Measurements from ENCODE around the gene PBOV1.

Gene PBOV1

DNA sequence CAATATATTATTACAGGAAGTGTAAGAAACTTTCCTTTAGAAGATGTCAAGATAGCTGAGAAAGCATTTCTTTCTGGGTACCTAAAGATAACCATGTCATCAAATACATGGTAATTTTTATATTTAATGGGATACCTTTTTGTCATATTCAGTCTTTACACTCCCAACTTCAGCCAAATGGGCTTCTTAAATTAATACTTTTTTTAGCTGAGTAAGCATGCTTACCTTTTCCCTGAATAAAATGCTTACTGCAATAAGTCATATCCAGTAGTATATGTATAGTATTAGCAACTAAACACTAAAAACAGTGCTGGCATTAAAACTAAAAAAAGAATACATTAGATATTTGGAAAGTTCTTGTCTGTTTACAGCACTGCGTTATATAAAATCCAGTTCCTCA is 17.4 kb upstream of the PBOV1 start:
- H3K4me2 ChIP-seq (ENCODE audit: low read length), result no peak overlapping the region
- H3K27me3 ChIP-seq (ENCODE audit: control insufficient read depth, insufficient read depth, low read length), result no peaks in the 10 kb centered on the region
- TF ChIP-seq, protein P1, sequence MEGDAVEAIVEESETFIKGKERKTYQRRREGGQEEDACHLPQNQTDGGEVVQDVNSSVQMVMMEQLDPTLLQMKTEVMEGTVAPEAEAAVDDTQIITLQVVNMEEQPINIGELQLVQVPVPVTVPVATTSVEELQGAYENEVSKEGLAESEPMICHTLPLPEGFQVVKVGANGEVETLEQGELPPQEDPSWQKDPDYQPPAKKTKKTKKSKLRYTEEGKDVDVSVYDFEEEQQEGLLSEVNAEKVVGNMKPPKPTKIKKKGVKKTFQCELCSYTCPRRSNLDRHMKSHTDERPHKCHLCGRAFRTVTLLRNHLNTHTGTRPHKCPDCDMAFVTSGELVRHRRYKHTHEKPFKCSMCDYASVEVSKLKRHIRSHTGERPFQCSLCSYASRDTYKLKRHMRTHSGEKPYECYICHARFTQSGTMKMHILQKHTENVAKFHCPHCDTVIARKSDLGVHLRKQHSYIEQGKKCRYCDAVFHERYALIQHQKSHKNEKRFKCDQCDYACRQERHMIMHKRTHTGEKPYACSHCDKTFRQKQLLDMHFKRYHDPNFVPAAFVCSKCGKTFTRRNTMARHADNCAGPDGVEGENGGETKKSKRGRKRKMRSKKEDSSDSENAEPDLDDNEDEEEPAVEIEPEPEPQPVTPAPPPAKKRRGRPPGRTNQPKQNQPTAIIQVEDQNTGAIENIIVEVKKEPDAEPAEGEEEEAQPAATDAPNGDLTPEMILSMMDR (IDR thresholded peaks at IDR 0.05), result no peak
- H3K27ac ChIP-seq, result no peak overlapping the region
- H3K4me1 ChIP-seq, result no peaks in the 10 kb centered on the region
- no peak overlapping the region for H3K9ac ChIP-seq
- H3K9me3 ChIP-seq (ENCODE audit: control insufficient read depth, low read length), result no peaks in the 10 kb centered on the region
- H3K4me3 ChIP-seq (ENCODE audit: low read depth, low read length), result no peak overlapping the region
- no peaks in the 10 kb centered on the region for H3K36me3 ChIP-seq (ENCODE audit: control insufficient read depth, insufficient read depth, low read length)
- H3K79me2 ChIP-seq, result no peaks in the 10 kb centered on the region
- H2AFZ ChIP-seq, result no peak overlapping the region

DNA sequence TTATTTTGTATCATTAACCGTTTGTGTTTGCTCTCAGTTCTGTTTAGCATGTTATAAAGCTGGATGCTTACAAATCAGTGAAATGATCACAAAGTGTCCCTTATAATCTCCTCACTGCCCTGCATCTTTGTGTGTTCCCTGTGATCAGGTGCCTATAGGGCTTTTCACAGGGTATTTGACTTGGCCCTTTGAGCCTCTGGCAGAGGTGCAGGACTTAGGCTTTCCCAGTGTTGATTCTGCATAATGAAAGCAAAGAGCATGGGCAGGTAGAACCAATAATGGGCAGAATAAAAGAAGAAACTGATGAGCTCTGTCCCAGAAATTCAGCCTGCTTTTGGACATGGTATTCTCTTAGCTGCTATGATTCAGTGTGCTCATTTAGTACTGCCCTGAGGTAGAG is 16.9 kb upstream of the PBOV1 start:
- no peak overlapping the region for H3K27ac ChIP-seq
- no peak overlapping the region for H3K4me2 ChIP-seq (ENCODE audit: low read length)
- no peaks in the 10 kb centered on the region for H3K27me3 ChIP-seq (ENCODE audit: control insufficient read depth, insufficient read depth, low read length)
- no peaks in the 10 kb centered on the region for H3K79me2 ChIP-seq
- H3K9me3 ChIP-seq (ENCODE audit: control insufficient read depth, low read length), result no peaks in the 10 kb centered on the region
- TF ChIP-seq, protein P1 (IDR thresholded peaks at IDR 0.05), result no peak
- no peaks in the 10 kb centered on the region for H3K4me1 ChIP-seq
- H3K9ac ChIP-seq, result no peak overlapping the region
- no peak overlapping the region for H2AFZ ChIP-seq
- no peak overlapping the region for H3K4me3 ChIP-seq (ENCODE audit: low read depth, low read length)
- no peaks in the 10 kb centered on the region for H3K36me3 ChIP-seq (ENCODE audit: control insufficient read depth, insufficient read depth, low read length)

DNA sequence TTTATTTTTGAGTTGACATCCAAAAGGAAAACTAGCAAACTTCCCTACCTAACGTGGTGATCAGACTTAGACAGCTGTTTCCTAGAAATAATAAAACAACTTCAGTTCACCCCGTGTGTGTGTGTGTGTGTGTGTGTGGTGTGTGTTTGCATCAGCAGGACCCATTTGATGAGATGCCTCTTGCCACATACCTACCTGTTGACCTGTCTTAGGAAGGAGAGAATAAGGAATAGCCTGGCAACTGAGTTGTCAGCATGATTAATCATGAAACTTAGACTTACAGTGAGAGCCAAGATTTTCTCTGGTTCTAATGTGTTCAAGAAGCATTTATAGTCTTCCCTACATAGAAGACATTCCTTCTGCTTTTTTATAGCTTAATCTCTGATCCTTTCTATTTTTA is 16.1 kb upstream of the PBOV1 start:
- no peaks in the 10 kb centered on the region for H3K4me1 ChIP-seq
- H3K27ac ChIP-seq, result no peak overlapping the region
- H3K36me3 ChIP-seq (ENCODE audit: control insufficient read depth, insufficient read depth, low read length), result no peaks in the 10 kb centered on the region
- TF ChIP-seq, protein P1 (IDR thresholded peaks at IDR 0.05), result no peak
- H3K27me3 ChIP-seq (ENCODE audit: control insufficient read depth, insufficient read depth, low read length), result no peaks in the 10 kb centered on the region
- no peaks in the 10 kb centered on the region for H3K79me2 ChIP-seq
- H2AFZ ChIP-seq, result no peak overlapping the region
- no peak overlapping the region for H3K9ac ChIP-seq
- H3K4me3 ChIP-seq (ENCODE audit: low read depth, low read length), result no peak overlapping the region
- H3K4me2 ChIP-seq (ENCODE audit: low read length), result no peak overlapping the region
- no peaks in the 10 kb centered on the region for H3K9me3 ChIP-seq (ENCODE audit: control insufficient read depth, low read length)

DNA sequence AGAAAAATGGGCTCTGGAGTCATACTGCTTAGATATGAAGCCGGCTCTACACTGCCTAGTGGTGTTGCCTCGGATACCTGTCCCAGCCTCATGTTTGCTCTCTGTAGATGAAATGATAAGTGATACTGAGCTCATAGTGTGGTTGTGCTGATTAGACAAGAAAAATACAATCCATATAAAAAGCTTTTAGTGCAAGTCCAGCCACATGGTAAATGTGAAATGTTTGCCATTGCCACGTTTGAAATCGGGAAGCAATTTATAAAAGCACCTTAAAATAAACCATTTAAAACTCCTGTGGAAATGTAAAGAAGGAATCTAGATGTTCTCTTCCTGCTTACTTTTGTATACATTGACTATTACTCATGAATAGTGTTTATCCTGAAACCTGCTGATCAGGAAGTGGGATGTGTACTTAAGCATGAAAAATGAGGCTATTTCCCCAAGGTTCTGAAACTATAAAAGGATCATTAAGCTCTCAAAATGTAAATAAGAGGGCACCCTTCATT is 13.1 kb upstream of the PBOV1 start:
- Histone ChIP-seq H3K27ac (no peak overlapping the region), H2AFZ (no peak overlapping the region), H3K4me2 (ENCODE audit: low read length) (no peak overlapping the region), H3K27me3 (ENCODE audit: control insufficient read depth, insufficient read depth, low read length) (no peaks in the 10 kb centered on the region), H3K9ac (no peak overlapping the region), H3K36me3 (ENCODE audit: control insufficient read depth, insufficient read depth, low read length) (no peaks in the 10 kb centered on the region), H3K4me1 (no peaks in the 10 kb centered on the region), H3K4me3 (ENCODE audit: low read depth, low read length) (no peak overlapping the region), H3K9me3 (ENCODE audit: control insufficient read depth, low read length) (no peaks in the 10 kb centered on the region), H3K79me2 (no peaks in the 10 kb centered on the region)
- TF ChIP-seq, protein P1 (IDR thresholded peaks at IDR 0.05), result no peak

DNA sequence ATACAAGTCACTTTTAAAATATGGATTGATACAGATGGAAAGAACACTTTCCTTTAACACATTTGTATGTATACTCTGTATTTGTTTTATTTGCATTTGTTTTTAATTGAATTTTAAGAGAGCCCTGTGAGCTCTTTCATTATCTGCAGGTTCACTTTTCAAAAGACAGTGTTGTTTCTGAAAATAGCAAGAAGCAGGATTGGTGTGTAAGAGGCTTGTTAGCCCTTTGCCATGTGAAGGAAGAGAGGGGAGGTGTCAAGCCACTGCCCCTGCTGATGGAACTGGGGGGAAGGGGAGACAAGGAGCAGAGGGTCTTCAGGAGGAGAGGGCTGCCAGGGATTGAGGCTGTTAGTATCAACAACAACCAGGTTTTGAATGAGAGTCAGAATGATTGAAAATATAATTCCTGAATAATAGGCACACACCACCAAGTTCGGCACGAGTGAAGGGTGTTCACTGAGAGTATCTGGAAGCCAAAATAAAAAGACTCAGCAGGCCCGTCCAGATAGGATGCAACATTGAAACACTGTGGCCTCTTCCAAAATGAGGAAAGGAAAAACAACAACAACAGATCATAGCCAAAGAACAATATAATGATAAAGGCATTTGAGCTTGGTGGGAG is 12.6 kb upstream of the PBOV1 start:
- Histone ChIP-seq H3K4me1 (no peaks in the 10 kb centered on the region), H3K9me3 (ENCODE audit: control insufficient read depth, low read length) (no peaks in the 10 kb centered on the region), H3K4me2 (ENCODE audit: low read length) (no peak overlapping the region), H3K4me3 (ENCODE audit: low read depth, low read length) (no peak overlapping the region), H3K27ac (no peak overlapping the region), H3K9ac (no peak overlapping the region), H3K27me3 (ENCODE audit: control insufficient read depth, insufficient read depth, low read length) (no peaks in the 10 kb centered on the region), H3K79me2 (no peaks in the 10 kb centered on the region), H3K36me3 (ENCODE audit: control insufficient read depth, insufficient read depth, low read length) (no peaks in the 10 kb centered on the region), H2AFZ (no peak overlapping the region)
- TF ChIP-seq, protein P1 (IDR thresholded peaks at IDR 0.05), result no peak

All from parathyroid adenoma (tissue), 2 donors.